ENCODE results near the gene HECW1.

Gene HECW1

GRCh38 chr7:43117095-43117494 is 4.6 kb downstream of the HECW1 start:
- CTCF ChIA-PET: interaction anchor here (0.5 kb wide), 1 partner anchor 61 kb away, joined by 3 read pairs; no protein-coding TSS in a partner anchor
- DNase-seq (ENCODE audit: extremely low spot score): no peak
- TF ChIP-seq ARNT (IDR thresholded peaks at IDR 0.05) (no peak), SUZ12 (IDR thresholded peaks at IDR 0.05) (no peak), FOXK2 (IDR thresholded peaks at IDR 0.05) (no peak), SP1 (IDR thresholded peaks at IDR 0.05) (no peak), PKNOX1 (IDR thresholded peaks at IDR 0.05) (no peak), BHLHE40 (IDR thresholded peaks at IDR 0.05; ENCODE audit: borderline replicate concordance) (no peak), ELF4 (IDR thresholded peaks at IDR 0.05) (no peak), LEF1 (IDR thresholded peaks at IDR 0.05; ENCODE audit: borderline replicate concordance) (no peak), L3MBTL2 (conservative IDR thresholded peaks at IDR 0.05) (no peak), TARDBP (IDR thresholded peaks at IDR 0.05) (no peak), HDGF (IDR thresholded peaks at IDR 0.05; ENCODE audit: borderline replicate concordance) (no peak)
- POLR2A ChIA-PET: no interaction called here

GRCh38 chr7:43117861-43118260 is 5.4 kb downstream of the HECW1 start:
- ChIA-PET POLR2A (no interaction called here), CTCF (interaction anchor here (1.6 kb wide), 1 partner anchor 10 kb away, joined by 4 read pairs; no protein-coding TSS in a partner anchor)
- no peak for DNase-seq (ENCODE audit: extremely low spot score)
- TF ChIP-seq L3MBTL2 (conservative IDR thresholded peaks at IDR 0.05) (no peak), ARNT (IDR thresholded peaks at IDR 0.05) (no peak), TARDBP (IDR thresholded peaks at IDR 0.05) (no peak), FOXM1 (IDR thresholded peaks at IDR 0.05; ENCODE audit: borderline replicate concordance) (no peak), LEF1 (IDR thresholded peaks at IDR 0.05; ENCODE audit: borderline replicate concordance) (no peak)

GRCh38 chr7:43118313-43118712 is 5.9 kb downstream of the HECW1 start:
- ChIA-PET CTCF (interaction anchor here (1.6 kb wide), 1 partner anchor 10 kb away, joined by 4 read pairs; no protein-coding TSS in a partner anchor), POLR2A (no interaction called here)
- DNase-seq (ENCODE audit: extremely low spot score): no peak
- no peak for TF ChIP-seq BHLHE40 (IDR thresholded peaks at IDR 0.05; ENCODE audit: borderline replicate concordance)
- no peak for TF ChIP-seq ARNT (IDR thresholded peaks at IDR 0.05)
- TF ChIP-seq ELF4 (IDR thresholded peaks at IDR 0.05): no peak
- no peak for TF ChIP-seq PKNOX1 (IDR thresholded peaks at IDR 0.05)
- no peak for TF ChIP-seq TARDBP (IDR thresholded peaks at IDR 0.05)
- TF ChIP-seq NFRKB (IDR thresholded peaks at IDR 0.05): no peak

- TF ChIP-seq TARDBP (IDR thresholded peaks at IDR 0.05): no peak
- no peak for TF ChIP-seq FOXA1 (IDR thresholded peaks at IDR 0.05)
- TF ChIP-seq LEF1 (IDR thresholded peaks at IDR 0.05; ENCODE audit: borderline replicate concordance): no peak
- no peak for TF ChIP-seq BHLHE40 (IDR thresholded peaks at IDR 0.05; ENCODE audit: borderline replicate concordance)
- no peak for TF ChIP-seq HDGF (IDR thresholded peaks at IDR 0.05; ENCODE audit: borderline replicate concordance)
- no peak for TF ChIP-seq CTBP1 (IDR thresholded peaks at IDR 0.05; ENCODE audit: borderline replicate concordance)
- no peak for TF ChIP-seq ELF4 (IDR thresholded peaks at IDR 0.05)
- TF ChIP-seq FOXK2 (IDR thresholded peaks at IDR 0.05): no peak
- TF ChIP-seq ARNT (IDR thresholded peaks at IDR 0.05): no peak
- TF ChIP-seq NFRKB (IDR thresholded peaks at IDR 0.05): no peak
- TF ChIP-seq ZNF384 (IDR thresholded peaks at IDR 0.05): no peak
- no peak for TF ChIP-seq FOXM1 (IDR thresholded peaks at IDR 0.05; ENCODE audit: borderline replicate concordance)
- DNase-seq (ENCODE audit: extremely low spot score): no peak
- CTCF ChIA-PET: interaction anchor here (1.6 kb wide), 1 partner anchor 12 kb away, joined by 4 read pairs; no protein-coding TSS in a partner anchor
- POLR2A ChIA-PET: no interaction called here
Measured at GRCh38 chr7:43119371-43120075, 7.1 kb downstream of the HECW1 start.

GRCh38 chr7:43121973-43122372 is 9.5 kb downstream of the HECW1 start:
- ChIA-PET POLR2A (no interaction called here), CTCF (no interaction called here)
- TF ChIP-seq FOXK2 (IDR thresholded peaks at IDR 0.05) (no peak), ZNF384 (IDR thresholded peaks at IDR 0.05) (no peak), L3MBTL2 (conservative IDR thresholded peaks at IDR 0.05) (no peak), NFRKB (IDR thresholded peaks at IDR 0.05) (no peak), LEF1 (IDR thresholded peaks at IDR 0.05; ENCODE audit: borderline replicate concordance) (no peak), ELF4 (IDR thresholded peaks at IDR 0.05) (no peak), SUZ12 (IDR thresholded peaks at IDR 0.05) (no peak), FOXM1 (IDR thresholded peaks at IDR 0.05; ENCODE audit: borderline replicate concordance) (no peak), CTBP1 (IDR thresholded peaks at IDR 0.05; ENCODE audit: borderline replicate concordance) (no peak), ARNT (IDR thresholded peaks at IDR 0.05) (no peak), TARDBP (IDR thresholded peaks at IDR 0.05) (no peak), BHLHE40 (IDR thresholded peaks at IDR 0.05; ENCODE audit: borderline replicate concordance) (no peak), HDGF (IDR thresholded peaks at IDR 0.05; ENCODE audit: borderline replicate concordance) (no peak), PKNOX1 (IDR thresholded peaks at IDR 0.05) (no peak), FOXA1 (IDR thresholded peaks at IDR 0.05) (no peak)
- DNase-seq (ENCODE audit: extremely low spot score): no peak

GRCh38 chr7:43123457-43123856 is 11.0 kb downstream of the HECW1 start:
- CTCF ChIA-PET: interaction anchor here (1.3 kb wide), 1 partner anchor 316 kb away, joined by 3 read pairs; no protein-coding TSS in a partner anchor
- POLR2A ChIA-PET: no interaction called here
- no peak for TF ChIP-seq TARDBP (IDR thresholded peaks at IDR 0.05)
- TF ChIP-seq ZNF384 (IDR thresholded peaks at IDR 0.05): no peak
- no peak for TF ChIP-seq FOXK2 (IDR thresholded peaks at IDR 0.05)
- TF ChIP-seq LEF1 (IDR thresholded peaks at IDR 0.05; ENCODE audit: borderline replicate concordance): no peak
- TF ChIP-seq HDGF (IDR thresholded peaks at IDR 0.05; ENCODE audit: borderline replicate concordance): no peak
- no peak for TF ChIP-seq FOXM1 (IDR thresholded peaks at IDR 0.05; ENCODE audit: borderline replicate concordance)
- no peak for TF ChIP-seq BHLHE40 (IDR thresholded peaks at IDR 0.05; ENCODE audit: borderline replicate concordance)
- no peak for TF ChIP-seq NFRKB (IDR thresholded peaks at IDR 0.05)
- no peak for TF ChIP-seq L3MBTL2 (conservative IDR thresholded peaks at IDR 0.05)
- no peak for TF ChIP-seq ELF4 (IDR thresholded peaks at IDR 0.05)
- TF ChIP-seq SUZ12 (IDR thresholded peaks at IDR 0.05): no peak
- TF ChIP-seq FOXA1 (IDR thresholded peaks at IDR 0.05): no peak
- no peak for TF ChIP-seq PKNOX1 (IDR thresholded peaks at IDR 0.05)
- no peak for TF ChIP-seq SP1 (IDR thresholded peaks at IDR 0.05)
- TF ChIP-seq ARNT (IDR thresholded peaks at IDR 0.05): no peak
- TF ChIP-seq CTBP1 (IDR thresholded peaks at IDR 0.05; ENCODE audit: borderline replicate concordance): no peak
- DNase-seq (ENCODE audit: extremely low spot score): no peak

All from HEK293T (cell line).